GM23338 (cell line): ENCODE data around the gene SLF2. TPM values are rescaled to one million over a fixed set of nuclear protein-coding genes. Genes with fewer than 3 reads are reported as not detected.
A peak's percentile ranks its signal among the peaks of the same experiment; 100 is the strongest.

ENCODE experiments used
- ATAC-seq: fragments of 200-7000 bp; cut with Tn5 transposase; 3 replicates; pipeline ENCODE4 v1.9.1; 2020
- DNase-seq: peaks from one replicate; pipeline ENCODE4 v3.0.0-alpha.2; 2015; ENCODE audit warnings: low spot score
- H2AFZ ChIP-seq: fragments of 200-600 bp; sonication (generic); 2 replicates; pipeline ENCODE4 v1.8.0; 2016; ENCODE audit warnings: antibody characterized with exemption, mild to moderate bottlenecking, moderate library complexity
- H3F3A ChIP-seq: fragments of 200-600 bp; sonication (generic); replicated peaks from 2 replicates; pipeline ENCODE4 v1.8.0; 2017; ENCODE audit warnings: antibody characterized with exemption, mixed run types, low read depth
- H3K27ac ChIP-seq: fragments of 200-600 bp; sonication (generic); 2 replicates; pipeline ENCODE4 v1.6.1; 2016; ENCODE audit warnings: low read depth
- H3K27me3 ChIP-seq: fragments of 200-600 bp; sonication (generic); 2 replicates; pipeline ENCODE4 v1.8.0; 2016; ENCODE audit warnings: mild to moderate bottlenecking, mixed run types, moderate library complexity; ENCODE audit not compliant: insufficient read depth
- H3K36me3 ChIP-seq: fragments of 200-600 bp; sonication (generic); 2 replicates; pipeline ENCODE4 v1.8.0; 2016; ENCODE audit warnings: mild to moderate bottlenecking; ENCODE audit not compliant: insufficient read depth
- H3K4me1 ChIP-seq: fragments of 200-600 bp; sonication (generic); 2 replicates; pipeline ENCODE4 v1.8.0; 2016; ENCODE audit warnings: mild to moderate bottlenecking, moderate library complexity; ENCODE audit not compliant: insufficient read depth
- H3K4me2 ChIP-seq: fragments of 200-600 bp; sonication (generic); 2 replicates; pipeline ENCODE4 v1.7.1; 2017; ENCODE audit warnings: mixed run types
- H3K4me3 ChIP-seq: fragments of 200-600 bp; sonication (generic); 2 replicates; pipeline ENCODE4 v1.6.1; 2016; ENCODE audit warnings: mixed run types
- H3K79me2 ChIP-seq: fragments of 200-600 bp; sonication (generic); replicated peaks from 2 replicates; pipeline ENCODE4 v1.8.0; 2017; ENCODE audit warnings: mild to moderate bottlenecking; ENCODE audit not compliant: insufficient read depth
- H3K9me2 ChIP-seq: fragments of 200-600 bp; sonication (generic); 2 replicates; pipeline ENCODE4 v1.8.0; 2017; ENCODE audit not compliant: insufficient read depth
- H4K20me1 ChIP-seq: fragments of 200-600 bp; sonication (generic); replicated peaks from 2 replicates; pipeline ENCODE4 v1.8.0; 2017; ENCODE audit warnings: mild to moderate bottlenecking; ENCODE audit not compliant: insufficient read depth
- H3K27ac Mint-ChIP-seq: 2 replicates; pipeline ENCODE4 v1.8.0; 2020; ENCODE audit warnings: inconsistent platforms, mild to moderate bottlenecking, moderate library complexity, mixed read lengths
- H3K27me3 Mint-ChIP-seq: 3 replicates; pipeline ENCODE4 v1.8.0; 2022; ENCODE audit warnings: low read depth, mild to moderate bottlenecking, moderate library complexity, mixed read lengths, inconsistent platforms; ENCODE audit not compliant: insufficient read depth, poor library complexity
- H3K36me3 Mint-ChIP-seq: 3 replicates; pipeline ENCODE4 v1.8.0; 2021; ENCODE audit warnings: low read depth, mild to moderate bottlenecking, inconsistent platforms, moderate library complexity, mixed read lengths
- H3K4me1 Mint-ChIP-seq: 3 replicates; pipeline ENCODE4 v1.8.0; 2020; ENCODE audit warnings: mild to moderate bottlenecking, inconsistent platforms, mixed read lengths
- H3K4me3 Mint-ChIP-seq: 3 replicates; pipeline ENCODE4 v1.8.0; 2021; ENCODE audit warnings: moderate library complexity, mild to moderate bottlenecking, inconsistent platforms, mixed read lengths
- H3K9me3 Mint-ChIP-seq: 3 replicates; pipeline ENCODE4 v1.8.0; 2020; ENCODE audit warnings: moderate library complexity, mild to moderate bottlenecking, inconsistent platforms, mixed read lengths
- CTCF ChIP-seq, 2 experiments: fragments of 200-600 bp in 1 of 2; sonication (generic) in 1 of 2; conservative IDR thresholded peaks; 2 replicates each; pipeline versions ENCODE4 v1.5.1 to v1.6.1; 2016 to 2017; ENCODE audit warnings: antibody characterized with exemption in 2 of 2, low read depth in 2 of 2, mild to moderate bottlenecking in 2 of 2, moderate library complexity in 1 of 2
- EZH2phosphoT487 ChIP-seq: fragments of 200-600 bp; sonication (generic); IDR thresholded peaks from one replicate; pipeline ENCODE4 v1.8.1; 2018; ENCODE audit warnings: antibody characterized with exemption; ENCODE audit not compliant: unreplicated experiment
- JUNB ChIP-seq: IDR thresholded peaks from one replicate; pipeline ENCODE4 v1.6.1; 2016; ENCODE audit warnings: antibody characterized with exemption; ENCODE audit not compliant: unreplicated experiment
- ZNF114 ChIP-seq: fragments of 250-450 bp; sonication (Bioruptor Pico); IDR thresholded peaks from 2 replicates; pipeline ENCODE4 v1.5.0; 2020; ENCODE audit warnings: mild to moderate bottlenecking, moderate library complexity
- ZNF331 ChIP-seq: fragments of 250-450 bp; sonication (Bioruptor Pico); IDR thresholded peaks from 2 replicates; pipeline ENCODE4 v1.5.0; 2020; ENCODE audit warnings: low read depth, mild to moderate bottlenecking, moderate library complexity
- ZNF462 ChIP-seq: fragments of 250-450 bp; sonication (Bioruptor Pico); IDR thresholded peaks from 2 replicates; pipeline ENCODE4 v1.5.0; 2020; ENCODE audit warnings: mild to moderate bottlenecking, moderate library complexity
- polyA plus RNA-seq: library from polyadenylated mRNA; unstranded; fragments of >200 nt; fragmentation: Nextera tagmentation; extraction: Ambion mirVana; gene quantifications from 2 replicates; pipeline ENCODE4 v1.2.1, GENCODE V29; 2016
- total RNA-seq: library from RNA; depleted of rRNA; stranded (reverse); fragments of >200 nt; shearing (Covaris generic); gene quantifications from 2 replicates; pipeline ENCODE4 v1.2.3, GENCODE V29; 2014

SLF2 gene
- total and polyA plus RNA-seq, 2 experiments from 2014 or later: 13.6 to 22.1 TPM

- Histone ChIP-seq H3K9me2 (no peaks in the 10 kb centered on the region), H3F3A (no peaks in the 10 kb centered on the region), H3K36me3 (no peaks in the 10 kb centered on the region; the same call in 1 of the 2 replicates), H2AFZ (peak overlapping the region; percentile 98; the same call in 1 of the 2 replicates), H3K27me3 (peaks cover 38% of the 10 kb centered on the region), H3K4me1 (peaks cover 8% of the 10 kb centered on the region; the same call in 1 of the 2 replicates), H3K27ac (no peak overlapping the region), H3K4me2 (peak overlapping the region; percentile 90), H3K79me2 (no peaks in the 10 kb centered on the region), H3K4me3 (peak overlapping the region; percentile 54), H4K20me1 (no peaks in the 10 kb centered on the region)
- DNase-seq (peak; percentile 79), ATAC-seq (peak; percentile 93)
- no peaks in the 10 kb centered on the region for H3K9me3 Mint-ChIP-seq
- H3K36me3 Mint-ChIP-seq: no peaks in the 10 kb centered on the region
- no peak for TF ChIP-seq ZNF331
- no peak for TF ChIP-seq EZH2phosphoT487
- TF ChIP-seq CTCF (conservative IDR thresholded peaks at IDR 0.05; ENCODE audit: low read depth in 2 of 2): 0 out of 4 replicates have a peak, but pooled peaks of 1 of the 2 experiments have one; percentile 4
- H3K4me3 Mint-ChIP-seq: peak overlapping the region; percentile 66
- peaks cover 15% of the 10 kb centered on the region for H3K4me1 Mint-ChIP-seq
- H3K27me3 Mint-ChIP-seq: peaks cover 36% of the 10 kb centered on the region
- no peak overlapping the region for H3K27ac Mint-ChIP-seq
Observed at GRCh38 chr10:100866575-100867098, 46.1 kb upstream of the SLF2 start.

GRCh38 chr10:100867261-100867963, 45.4 kb upstream of the SLF2 start:
- H3K9me3 Mint-ChIP-seq: no peaks in the 10 kb centered on the region
- H3K4me3 Mint-ChIP-seq: peak overlapping the region; percentile 66
- H3K27me3 Mint-ChIP-seq: peaks cover 35% of the 10 kb centered on the region
- Histone ChIP-seq H3K79me2 (no peaks in the 10 kb centered on the region), H3K4me1 (peaks cover 8% of the 10 kb centered on the region; the same call in 1 of the 2 replicates), H3K36me3 (no peaks in the 10 kb centered on the region; the same call in 1 of the 2 replicates), H3K4me2 (peak overlapping the region; percentile 90), H3K27ac (no peak overlapping the region), H3F3A (no peaks in the 10 kb centered on the region), H3K4me3 (peak overlapping the region; percentile 54; the same call in 1 of the 2 replicates), H3K27me3 (peaks cover 37% of the 10 kb centered on the region), H3K9me2 (no peaks in the 10 kb centered on the region), H4K20me1 (no peaks in the 10 kb centered on the region), H2AFZ (peak overlapping the region; percentile 84; the same call in 1 of the 2 replicates)
- ATAC-seq (no peak), DNase-seq (no peak)
- TF ChIP-seq JUNB (no peak), ZNF462 (CRISPR knock-in tag) (no peak), ZNF114 (CRISPR knock-in tag) (no peak)
- H3K36me3 Mint-ChIP-seq: no peaks in the 10 kb centered on the region
- H3K4me1 Mint-ChIP-seq: peaks cover 15% of the 10 kb centered on the region
- no peak overlapping the region for H3K27ac Mint-ChIP-seq
